Stimulated activated effector memory CD8-positive, alpha-beta T cell treated with anti-CD3 and anti-CD28 coated beads, Interleukin-12 subunit alpha, Interleukin-12 subunit beta, amount 100 ng/mL, for 72 hours (primary cell): ENCODE measurements around the gene MTOR.
"Not testable (repeated sequence)": the region's sequence is repeated elsewhere in the genome, so short reads cannot be mapped to it uniquely, and the experiment has no call there.

Experiments
- ATAC-seq: fragments of 150-1000 bp; cut with Tn5 transposase; 2 replicates; pipeline ENCODE4 v1.10.0; 2021
- DNase-seq, 2 donors: peaks; one replicate each; pipeline ENCODE4 v3.0.0; 2021 to 2022; ENCODE audit warnings: low spot score in 2 of 2
- H3K27ac Mint-ChIP-seq: one replicate; pipeline ENCODE4 v1.8.0; 2022; ENCODE audit warnings: mild to moderate bottlenecking, mixed read lengths
- H3K36me3 Mint-ChIP-seq: one replicate; pipeline ENCODE4 v1.8.0; 2022; ENCODE audit warnings: mild to moderate bottlenecking, mixed read lengths
- H3K4me1 Mint-ChIP-seq: one replicate; pipeline ENCODE4 v1.8.0; 2022; ENCODE audit warnings: mixed read lengths
- H3K4me3 Mint-ChIP-seq: one replicate; pipeline ENCODE4 v1.8.0; 2022; ENCODE audit warnings: mild to moderate bottlenecking, mixed read lengths
- H3K9me3 Mint-ChIP-seq: one replicate; pipeline ENCODE4 v1.8.0; 2022; ENCODE audit warnings: mixed read lengths

The MTOR gene

GRCh38 chr1:11286735-11287410 is 24.5 kb upstream of the MTOR start:
- ATAC-seq (no peak), DNase-seq (no peak)
- Mint-ChIP-seq H3K4me1 (peaks cover 43% of the 10 kb centered on the region), H3K4me3 (no peak overlapping the region), H3K27ac (peak overlapping the region; percentile 95), H3K9me3 (no peaks in the 10 kb centered on the region), H3K36me3 (peaks cover 93% of the 10 kb centered on the region)

GRCh38 chr1:11285883-11286734 is 23.8 kb upstream of the MTOR start:
- DNase-seq (no peak), ATAC-seq (no peak)
- Mint-ChIP-seq H3K4me1 (peaks cover 48% of the 10 kb centered on the region), H3K9me3 (no peaks in the 10 kb centered on the region), H3K4me3 (no peak overlapping the region), H3K27ac (peak overlapping the region; percentile 95), H3K36me3 (peaks cover 90% of the 10 kb centered on the region)

- Mint-ChIP-seq H3K36me3 (peaks cover 82% of the 10 kb centered on the region), H3K4me3 (no peak overlapping the region), H3K27ac (peak overlapping the region; percentile 95), H3K4me1 (peaks cover 54% of the 10 kb centered on the region), H3K9me3 (no peaks in the 10 kb centered on the region)
- DNase-seq (no peak), ATAC-seq (no peak)
Measured at GRCh38 chr1:11284784-11285183, 22.4 kb upstream of the MTOR start.

GRCh38 chr1:11283151-11283550 is 20.8 kb upstream of the MTOR start:
- Mint-ChIP-seq H3K4me1 (peaks cover 54% of the 10 kb centered on the region), H3K9me3 (no peaks in the 10 kb centered on the region), H3K27ac (peak overlapping the region; percentile 95), H3K36me3 (peaks cover 80% of the 10 kb centered on the region), H3K4me3 (no peak overlapping the region)
- ATAC-seq (no peak), DNase-seq (no peak)

GRCh38 chr1:11281518-11282331 is 19.4 kb upstream of the MTOR start:
- peak overlapping the region; percentile 95 for H3K27ac Mint-ChIP-seq
- no peaks in the 10 kb centered on the region for H3K9me3 Mint-ChIP-seq
- H3K36me3 Mint-ChIP-seq: peaks cover 80% of the 10 kb centered on the region
- ATAC-seq (no peak), DNase-seq (no peak)
- peak overlapping the region; percentile 2 for H3K4me3 Mint-ChIP-seq
- H3K4me1 Mint-ChIP-seq: peaks cover 60% of the 10 kb centered on the region

GRCh38 chr1:11280719-11281376 is 18.5 kb upstream of the MTOR start:
- Mint-ChIP-seq H3K27ac (peak overlapping the region; percentile 95), H3K9me3 (no peaks in the 10 kb centered on the region), H3K4me3 (peak overlapping the region; percentile 2), H3K4me1 (peaks cover 63% of the 10 kb centered on the region), H3K36me3 (peaks cover 80% of the 10 kb centered on the region)
- DNase-seq: no peak
- peak; percentile 31 for ATAC-seq

GRCh38 chr1:11279630-11280029 is 17.3 kb upstream of the MTOR start:
- Mint-ChIP-seq H3K36me3 (peaks cover 73% of the 10 kb centered on the region), H3K9me3 (no peaks in the 10 kb centered on the region), H3K4me1 (peaks cover 65% of the 10 kb centered on the region), H3K4me3 (no peak overlapping the region), H3K27ac (peak overlapping the region; percentile 95)
- DNase-seq (no peak), ATAC-seq (no peak)

- Mint-ChIP-seq H3K36me3 (peaks cover 70% of the 10 kb centered on the region), H3K9me3 (no peaks in the 10 kb centered on the region), H3K4me3 (no peak overlapping the region), H3K4me1 (peaks cover 61% of the 10 kb centered on the region), H3K27ac (peak overlapping the region; percentile 95)
- ATAC-seq (no peak), DNase-seq (no peak)
Measured at GRCh38 chr1:11279152-11279551, 16.8 kb upstream of the MTOR start.

- Mint-ChIP-seq H3K4me1 (peaks cover 23% of the 10 kb centered on the region), H3K27ac (peak overlapping the region; percentile 29), H3K9me3 (no peaks in the 10 kb centered on the region), H3K36me3 (peaks cover 40% of the 10 kb centered on the region), H3K4me3 (peak overlapping the region; percentile 85)
- ATAC-seq (peak; percentile 76), DNase-seq (no peak)
Measured at GRCh38 chr1:11273595-11274234, 11.4 kb upstream of the MTOR start.

- Mint-ChIP-seq H3K27ac (peak within 1 kb of the TSS; percentile 29), H3K4me3 (peak within 1 kb of the TSS; percentile 85), H3K4me1 (peaks cover 22% of the 10 kb centered on the region), H3K36me3 (peaks cover 33% of the 10 kb centered on the region), H3K9me3 (no peaks in the 10 kb centered on the region)
- DNase-seq: peak; percentile 71 to 91
- ATAC-seq: peak; percentile 93
Measured at GRCh38 chr1:11272832-11273594, 10.7 kb upstream of the MTOR start, which contains the start of gene UBIAD1. Gene UBIAD1 (plus strand): TSS chr1:11273198. CDS start chr1:11273532, 334 bp downstream.

GRCh38 chr1:11272544-11272831 is 10.1 kb upstream of the MTOR start:
- Mint-ChIP-seq H3K36me3 (peaks cover 28% of the 10 kb centered on the region), H3K4me3 (peak overlapping the region; percentile 85), H3K27ac (no peak overlapping the region), H3K4me1 (peaks cover 17% of the 10 kb centered on the region), H3K9me3 (no peaks in the 10 kb centered on the region)
- DNase-seq (no peak), ATAC-seq (no peak)

- not testable (repeated sequence) for ATAC-seq, H3K9me3 Mint-ChIP-seq, H3K36me3 Mint-ChIP-seq, DNase-seq, H3K27ac Mint-ChIP-seq, H3K4me3 Mint-ChIP-seq, H3K4me1 Mint-ChIP-seq
Measured at GRCh38 chr1:11267350-11268337, 5.3 kb upstream of the MTOR start.
